Sigmoid colon (tissue), 4 donors: ENCODE results near the gene EFCAB13.

Experiments used
- CTCF ChIP-seq, 4 experiments: fragments of 450-650 bp in 3 of 4; fragments of 200-600 bp in 1 of 4; IDR thresholded peaks; one replicate each; pipeline ENCODE4 v1.5.1; 2016 to 2019; ENCODE audit warnings: antibody characterized with exemption in 4 of 4, mild to moderate bottlenecking in 3 of 4, moderate library complexity in 2 of 4
- EP300 ChIP-seq, 4 donors: sonication (generic); formaldehyde crosslinking; IDR thresholded peaks; one replicate each; pipeline ENCODE4 v1.6.1; 2017; ENCODE audit warnings: antibody characterized with exemption in 4 of 4
- POLR2A ChIP-seq, 2 donors: fragments of 450-650 bp; IDR thresholded peaks; one replicate each; pipeline ENCODE4 v1.6.1; 2016; ENCODE audit warnings: antibody characterized with exemption in 2 of 2, mild to moderate bottlenecking in 2 of 2, moderate library complexity in 2 of 2
- POLR2AphosphoS5 ChIP-seq, 4 donors: sonication (generic); formaldehyde crosslinking; IDR thresholded peaks; one replicate each; pipeline ENCODE4 v1.6.1; 2017; ENCODE audit warnings: antibody characterized with exemption in 4 of 4

DNA sequence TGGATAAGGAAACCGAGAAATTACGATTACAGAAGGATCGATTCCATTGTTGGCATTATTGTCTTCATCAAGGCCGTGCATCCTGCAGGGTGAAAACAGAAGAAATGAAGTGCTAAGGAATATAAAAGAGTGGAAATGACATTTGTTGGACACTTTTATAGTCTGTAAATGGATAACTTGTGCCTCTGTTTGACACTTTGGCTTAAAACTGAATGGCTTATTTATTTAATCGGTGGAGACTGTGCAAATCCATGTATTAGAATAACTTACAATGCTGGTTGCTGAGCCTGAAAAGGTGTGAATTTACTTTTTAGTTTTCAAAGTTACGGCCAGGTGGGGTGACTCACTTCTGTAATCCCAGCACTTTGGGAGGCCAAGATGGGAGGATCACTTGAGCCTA lies 38.8 kb upstream of the EFCAB13 start:
- TF ChIP-seq CTCF (IDR thresholded peaks at IDR 0.05) (no peak), EP300 (IDR thresholded peaks at IDR 0.05) (no peak), POLR2AphosphoS5 (IDR thresholded peaks at IDR 0.05) (no peak), POLR2A (IDR thresholded peaks at IDR 0.05) (no peak)
